GM12878 (cell line): Measurements from ENCODE around the gene PTCD1. TPM values are rescaled to one million over a fixed set of nuclear protein-coding genes. Genes with fewer than 3 reads are reported as not detected.
A peak's percentile ranks its signal among the peaks of the same experiment; 100 is the strongest.
"Not testable (repeated sequence)": the region's sequence is repeated elsewhere in the genome, so short reads cannot be mapped to it uniquely, and the experiment has no call there.

ENCODE experiments used
- ATAC-seq: fragments of 200-7000 bp; cut with Tn5 transposase; 3 replicates; pipeline ENCODE4 v1.9.1; 2020; ENCODE audit warnings: mild to moderate bottlenecking, moderate library complexity
- BruUV-seq: library from RNA; stranded (reverse); fragments of 400-500 nt; replicated peaks from 2 replicates; lab custom pipeline; 2021; lab: Mats Ljungman, UMichigan
- CTCF ChIA-PET: fragments of 300-600 bp; sonication (Branson Sonifier 250); formaldehyde crosslinking; extraction: SDS; loops from one replicate; lab custom pipeline; 2021; ENCODE audit warnings: inconsistent platforms; lab: Yijun Ruan, JAX
- POLR2A ChIA-PET: fragments of 350-600 bp; formaldehyde crosslinking; extraction: SDS; loops from one replicate; lab custom pipeline; 2021; ENCODE audit warnings: inconsistent platforms; lab: Charles Lee
- RAD21 ChIA-PET: fragments of 300-600 bp; sonication (Branson Sonifier 250); formaldehyde crosslinking; loops from one replicate; lab custom pipeline; 2023; ENCODE audit warnings: antibody characterized with exemption; ENCODE audit not compliant: unreplicated experiment; lab: Charles Lee
- SMC1A ChIA-PET: fragments of 300-600 bp; sonication (Branson Sonifier 250); formaldehyde crosslinking; loops from one replicate; lab custom pipeline; 2023; ENCODE audit not compliant: unreplicated experiment, uncharacterized antibody; lab: Charles Lee
- DNase-seq: peaks from one replicate; pipeline ENCODE4 v3.0.0-alpha.2; 2011; ENCODE audit warnings: low read depth, low spot score
- FAIRE-seq: peaks from 3 replicates; lab custom pipeline; 2011; peaks lifted over from hg19 to GRCh38; lab: Jason Lieb, UNC
- H2AFZ ChIP-seq: 2 replicates; pipeline ENCODE4 v1.6.0; 2011; ENCODE audit warnings: low read depth, low read length, control low read depth; ENCODE audit not compliant: control insufficient read depth
- H3K27ac ChIP-seq: 2 replicates; pipeline ENCODE4 v1.5.1; 2011; ENCODE audit warnings: control low read depth; ENCODE audit not compliant: control insufficient read depth, insufficient read depth
- H3K27me3 ChIP-seq, 2 experiments: replicated peaks in 1 of 2; 2 replicates each; pipeline versions ENCODE4 v1.6.0 to v1.6.1; 2011; ENCODE audit warnings: low read length in 1 of 2; ENCODE audit not compliant: control insufficient read depth in 2 of 2, insufficient read depth in 2 of 2
- H3K36me3 ChIP-seq, 2 experiments: 2 replicates each; pipeline ENCODE4 v1.5.1; 2011; ENCODE audit warnings: low read length in 1 of 2; ENCODE audit not compliant: control insufficient read depth in 2 of 2, insufficient read depth in 2 of 2
- H3K4me1 ChIP-seq: 2 replicates; pipeline ENCODE4 v1.6.1; 2011; ENCODE audit warnings: mild to moderate bottlenecking, low read length, moderate library complexity, mixed read lengths; ENCODE audit not compliant: control insufficient read depth, insufficient read depth
- H3K4me2 ChIP-seq: 2 replicates; pipeline ENCODE4 v1.6.0; 2011; ENCODE audit warnings: control low read depth; ENCODE audit not compliant: control insufficient read depth, insufficient read depth
- H3K4me3 ChIP-seq: fragments of 200-600 bp; sonication (generic); 2 replicates; pipeline ENCODE4 v1.5.1; 2016
- H3K79me2 ChIP-seq: 2 replicates; pipeline ENCODE4 v1.6.0; 2011; ENCODE audit warnings: low read length; ENCODE audit not compliant: control insufficient read depth, insufficient read depth
- H3K9ac ChIP-seq: 2 replicates; pipeline ENCODE4 v1.8.0; 2011; ENCODE audit warnings: low read length, control low read depth, mixed read lengths; ENCODE audit not compliant: control insufficient read depth, insufficient read depth
- H3K9me3 ChIP-seq: replicated peaks from 3 replicates; pipeline ENCODE4 v1.5.1; 2011; ENCODE audit warnings: mild to moderate bottlenecking, low read length; ENCODE audit not compliant: control insufficient read depth, insufficient read depth
- H4K20me1 ChIP-seq: 2 replicates; pipeline ENCODE4 v1.6.0; 2011; ENCODE audit not compliant: control insufficient read depth, insufficient read depth
- HDGF ChIP-seq: fragments of 450-650 bp; IDR thresholded peaks from 2 replicates; pipeline ENCODE4 v1.6.1; 2016; ENCODE audit warnings: antibody characterized with exemption
- POLR2AphosphoS5 ChIP-seq: IDR thresholded peaks from 2 replicates; pipeline ENCODE4 v1.6.1; 2011; ENCODE audit warnings: mild to moderate bottlenecking, low read length, inconsistent platforms
- TAF1 ChIP-seq: IDR thresholded peaks from 2 replicates; pipeline ENCODE4 v1.6.1; 2011; ENCODE audit warnings: mild to moderate bottlenecking, low read depth, low read length, borderline replicate concordance
- WGBS: methylation state at CpG from one replicate; pipeline ENCODE4 v1.1.6; 2016; ENCODE audit warnings: low lambda C conversion rate; ENCODE audit not compliant: insufficient replicate concordance, insufficient coverage; ENCODE audit errors: missing lambda C conversion rate; 5-methylcytosine and 5-hydroxymethylcytosine counted together
- in situ Hi-C: fragments of 300-500 bp; cut with MboI; formaldehyde crosslinking; loops from 9 replicates; pipeline ENCODE4 v1.14.3; 2018; ENCODE audit warnings: mixed read lengths
- intact Hi-C: fragments of 100-400 bp; cut with micrococcal nuclease; formaldehyde crosslinking; loops from one replicate; pipeline ENCODE4 v1.14.2; 2022; ENCODE audit not compliant: unreplicated experiment
- polyA plus RNA-seq, 11 experiments: library from polyadenylated mRNA; depleted of rRNA in 4 of 11; unstranded in 6 of 11; stranded (reverse) in 5 of 11; fragments of >200 nt; fragmentation: Nextera tagmentation in 4 of 11; fragmentation: Illumina TruSeq in 1 of 11; extraction: Ambion mirVana in 4 of 11; extraction: Trizol in 1 of 11; gene quantifications; 1 replicate in 1 of 11; 2 replicates in 10 of 11; pipeline versions ENCODE4 v1.2.1 to v1.2.3, GENCODE V29; 2011 to 2016; ENCODE audit warnings: inconsistent platforms in 2 of 11, missing spikeins in 2 of 11, low read depth in 1 of 11
- total RNA-seq, 4 experiments: library from RNA; depleted of rRNA in 3 of 4; stranded (reverse); fragments of >200 nt in 3 of 4; fragmentation: Illumina TruSeq in 1 of 4; extraction: Trizol in 1 of 4; gene quantifications; 2 replicates each; pipeline versions ENCODE4 v1.2.1 to v1.2.3, GENCODE V29; 2013 to 2021
- TF ChIP-seq, protein P1 (sequence below): fragments of 450-650 bp; IDR thresholded peaks from 2 replicates; pipeline ENCODE4 v1.6.1; 2016; ENCODE audit warnings: mild to moderate bottlenecking

The PTCD1 gene
- total and polyA plus RNA-seq, 10 of the 15 experiments (the other 5 are each of a cell fraction or from before 2014, with no cell fraction given): 0.26 to 9.7 (median 5.0) TPM

DNA sequence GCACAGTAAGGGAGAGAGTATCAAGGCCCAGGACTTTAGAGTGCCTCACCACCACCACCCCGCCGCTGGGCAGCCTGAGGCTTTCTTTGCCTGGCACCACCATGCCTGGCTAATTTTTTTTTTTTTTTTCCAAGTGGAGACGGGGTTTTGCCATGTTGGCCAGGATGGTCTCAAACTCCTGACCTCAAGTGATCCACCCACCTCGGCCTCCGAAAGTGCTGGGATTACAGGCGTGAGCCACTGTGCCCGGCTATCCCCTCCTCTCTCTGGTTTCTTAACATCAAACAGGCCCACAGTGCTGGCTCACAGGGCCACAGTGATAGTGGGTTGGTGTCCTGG lies 58.9 kb downstream of the PTCD1 start:
- FAIRE-seq, H3K27me3 ChIP-seq, DNase-seq, H2AFZ ChIP-seq, H3K9me3 ChIP-seq, H4K20me1 ChIP-seq, in situ Hi-C loops: not testable (repeated sequence)
- Histone ChIP-seq H3K36me3 (peaks cover 3 to 10% of the 10 kb centered on the region in 2 experiments), H3K4me3 (peak overlapping the region; percentile 64), H3K27ac (peak overlapping the region; percentile 100), H3K9ac (peak overlapping the region; percentile 95), H3K4me2 (peak overlapping the region; percentile 96), H3K79me2 (peaks cover 82% of the 10 kb centered on the region), H3K4me1 (peaks cover 45% of the 10 kb centered on the region)
- SMC1A ChIA-PET: interaction anchor here (2.7 kb wide), 1 partner anchor 29 kb away, joined by 20 read pairs; the partner anchor contains the start of genes BUD31 and PDAP1
- BruUV-seq: TSS peak; percentile 96
- CTCF ChIA-PET: interaction anchor here (1.0 to 1.7 kb wide), 3 partner anchors 14 to 29 kb away, joined by 4 to 5 read pairs (median 4); partner anchors contain the start of genes BUD31 and PDAP1
- TF ChIP-seq, protein P1, sequence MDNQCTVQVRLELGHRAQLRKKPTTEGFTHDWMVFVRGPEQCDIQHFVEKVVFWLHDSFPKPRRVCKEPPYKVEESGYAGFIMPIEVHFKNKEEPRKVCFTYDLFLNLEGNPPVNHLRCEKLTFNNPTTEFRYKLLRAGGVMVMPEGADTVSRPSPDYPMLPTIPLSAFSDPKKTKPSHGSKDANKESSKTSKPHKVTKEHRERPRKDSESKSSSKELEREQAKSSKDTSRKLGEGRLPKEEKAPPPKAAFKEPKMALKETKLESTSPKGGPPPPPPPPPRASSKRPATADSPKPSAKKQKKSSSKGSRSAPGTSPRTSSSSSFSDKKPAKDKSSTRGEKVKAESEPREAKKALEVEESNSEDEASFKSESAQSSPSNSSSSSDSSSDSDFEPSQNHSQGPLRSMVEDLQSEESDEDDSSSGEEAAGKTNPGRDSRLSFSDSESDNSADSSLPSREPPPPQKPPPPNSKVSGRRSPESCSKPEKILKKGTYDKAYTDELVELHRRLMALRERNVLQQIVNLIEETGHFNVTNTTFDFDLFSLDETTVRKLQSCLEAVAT: peak; percentile 69; the same call in 1 of the 2 replicates
- peak; percentile 20; the same call in 1 of the 2 replicates for TF ChIP-seq POLR2AphosphoS5
- 0 out of 2 replicates have a peak, but pooled peaks have one; percentile 3 for TF ChIP-seq TAF1
- TF ChIP-seq HDGF: peak; percentile 59; the same call in 1 of the 2 replicates
- RAD21 ChIA-PET: interaction anchor here (1.8 to 2.3 kb wide), 2 partner anchors 27 to 30 kb away, joined by 7 to 15 read pairs; partner anchors contain the start of genes BUD31 and PDAP1
- peak; percentile 6 for ATAC-seq
- WGBS: 0% methylated on average over 7 of the region's 7 CpGs
- intact Hi-C loops: loop anchor here (2.0 kb wide), 1 partner anchor 29 kb away; the partner anchor contains the start of genes BUD31 and PDAP1
- POLR2A ChIA-PET: interaction anchor here (0.5 to 2.8 kb wide), 5 partner anchors 15 to 814 kb away, joined by 3 to 51 read pairs (median 4); partner anchors contain the start of genes BUD31 and PDAP1
